Activated naive CD4-positive, alpha-beta T cell (primary cell): Measurements from ENCODE around the gene TGIF1.
"Not testable (repeated sequence)": the region's sequence is repeated elsewhere in the genome, so short reads cannot be mapped to it uniquely, and the experiment has no call there.

Experiments
- DNase-seq, 4 experiments: peaks; one replicate each; lab custom pipeline; 2025; lab: John Stamatoyannopoulos, UW

Gene TGIF1

DNA sequence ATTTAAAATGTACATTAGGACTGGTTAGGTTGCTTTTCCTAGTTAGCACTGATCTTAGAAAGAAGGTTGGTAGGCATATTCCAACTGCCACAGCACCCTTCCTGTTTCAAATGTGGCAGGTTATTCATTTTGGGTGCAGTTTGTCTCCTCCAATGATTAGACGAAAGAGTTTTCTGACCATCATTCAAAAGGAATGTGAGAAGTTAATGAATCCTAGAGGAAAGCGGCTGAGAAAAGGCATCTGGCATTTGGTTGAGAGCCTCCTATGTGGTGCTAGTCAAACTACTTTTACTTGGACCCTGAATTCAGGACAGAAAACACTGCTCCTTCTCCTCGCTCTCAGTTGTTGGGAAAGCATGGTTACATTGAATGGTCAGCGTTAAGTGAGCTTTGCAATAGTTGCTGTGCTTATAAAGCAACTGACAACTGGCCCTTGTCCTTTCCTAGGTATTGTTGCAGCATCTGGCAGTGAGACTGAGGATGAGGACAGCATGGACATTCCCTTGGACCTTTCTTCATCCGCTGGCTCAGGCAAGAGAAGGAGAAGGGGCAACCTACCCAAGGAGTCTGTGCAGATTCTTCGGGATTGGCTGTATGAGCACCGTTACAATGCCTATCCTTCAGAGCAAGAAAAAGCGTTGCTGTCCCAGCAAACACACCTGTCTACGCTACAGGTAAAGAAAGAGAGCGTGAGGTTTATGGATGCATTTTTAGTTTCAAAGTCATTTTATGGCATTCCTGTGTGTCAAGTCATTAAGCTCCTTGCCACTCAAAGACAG is 6.1 kb downstream of the TGIF1 start:
- no peak for DNase-seq

GRCh38 chr18:3456686-3457069 is 6.7 kb downstream of the TGIF1 start:
- DNase-seq: no peak

- DNase-seq: no peak
Observed at GRCh38 chr18:3457261-3457724, 7.3 kb downstream of the TGIF1 start.

GRCh38 chr18:3458378-3458777 is 8.4 kb downstream of the TGIF1 start:
- DNase-seq: no peak

DNA sequence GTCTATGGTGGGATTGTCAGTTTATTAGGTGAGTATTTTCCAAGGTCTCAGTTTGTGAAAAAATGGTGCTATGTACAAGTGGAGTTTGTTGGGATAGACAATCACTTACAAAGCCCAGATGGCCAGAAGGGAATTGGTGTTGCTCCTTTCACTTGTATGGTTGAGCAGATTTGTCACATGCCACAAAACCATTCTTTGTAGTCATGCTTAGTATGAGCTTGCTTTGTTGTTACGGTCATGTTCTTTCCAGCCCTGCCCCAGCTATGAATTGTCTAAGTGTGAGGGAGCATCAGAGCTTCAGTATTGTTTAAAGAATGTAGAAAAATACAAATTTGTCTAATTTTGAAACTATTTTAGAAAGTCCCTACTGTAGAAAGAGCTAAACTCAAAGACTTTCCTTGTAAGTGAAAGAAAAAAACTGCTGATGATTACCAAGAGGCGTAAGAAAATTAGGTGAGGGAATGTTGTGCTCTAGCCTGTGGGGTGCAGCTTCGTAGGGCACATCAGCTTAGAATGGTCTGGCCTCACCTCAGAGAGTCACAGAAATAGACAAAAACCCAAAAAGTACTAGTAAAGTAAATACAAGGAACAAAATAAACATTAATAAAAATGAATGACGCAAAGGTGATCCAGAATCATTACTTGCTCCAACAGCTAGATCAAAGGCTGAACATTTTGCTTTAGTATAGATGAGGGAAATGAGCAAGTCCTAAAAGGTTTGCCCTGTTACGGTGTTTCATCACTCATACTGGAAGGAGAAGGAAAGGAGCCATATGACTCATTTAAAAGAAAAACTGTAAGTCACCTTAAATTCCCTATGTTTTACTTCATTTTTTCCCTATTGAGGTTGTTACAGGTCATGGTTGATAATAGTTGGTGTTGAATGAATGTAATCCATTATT is 9.2 kb downstream of the TGIF1 start:
- no peak for DNase-seq

- DNase-seq: no peak
Observed at GRCh38 chr18:3460823-3461398, 10.9 kb downstream of the TGIF1 start.

DNA sequence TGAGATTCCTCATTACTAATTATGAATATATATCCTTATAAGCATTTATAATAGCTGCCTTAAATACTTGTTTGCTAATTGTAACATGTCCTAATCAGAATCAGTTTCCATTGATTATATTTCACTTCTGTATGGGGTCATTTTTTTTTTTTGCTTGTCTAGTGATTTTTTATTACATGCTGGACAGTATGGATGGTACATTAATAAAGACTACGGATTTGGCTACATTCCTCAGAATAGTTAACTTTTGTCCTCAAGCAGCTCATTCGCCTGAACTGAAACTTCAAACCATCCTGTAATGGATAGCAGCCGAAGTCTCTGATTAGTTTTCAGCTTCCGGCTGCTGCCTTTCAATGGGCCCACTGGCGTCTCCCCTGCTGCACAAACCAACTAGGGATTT is 11.7 kb downstream of the TGIF1 start:
- DNase-seq: no peak

DNA sequence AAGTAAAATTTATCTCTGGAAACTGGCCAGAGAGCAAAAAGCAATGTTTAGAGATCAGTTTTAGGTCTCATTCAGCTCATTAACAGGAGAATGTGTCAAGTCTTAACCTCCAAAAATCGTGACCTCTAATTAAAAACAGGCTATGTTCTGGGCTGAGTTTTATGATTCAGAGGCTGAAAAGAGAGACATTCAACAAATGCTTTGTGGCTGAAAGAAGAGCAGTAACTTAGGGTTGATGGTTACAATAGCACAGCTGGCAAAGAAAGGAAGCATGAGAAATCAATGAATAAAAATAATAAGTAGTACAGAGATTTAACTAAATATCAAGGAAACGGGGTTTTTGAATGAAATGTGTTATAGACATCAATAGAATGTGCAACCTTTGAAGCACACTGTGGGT is 13.1 kb downstream of the TGIF1 start:
- no peak for DNase-seq

DNA sequence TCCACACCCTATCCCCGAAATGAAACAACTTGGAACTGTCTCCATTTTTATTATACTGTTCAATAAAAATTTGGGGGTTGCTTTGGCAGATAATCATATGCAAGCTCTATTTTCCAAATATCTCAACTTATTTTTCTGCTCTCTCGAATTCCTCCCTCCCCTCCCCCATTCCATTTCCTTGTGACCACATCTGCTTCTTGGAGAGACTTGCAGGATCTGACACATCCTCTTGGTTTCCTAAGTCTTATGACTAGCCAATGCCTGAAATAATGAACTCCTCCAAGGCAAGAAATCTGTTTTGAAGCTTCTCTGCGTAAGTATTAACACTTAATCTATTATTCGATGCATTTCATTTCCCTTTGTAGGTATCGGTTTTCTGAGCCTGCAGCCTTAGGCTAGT is 16.1 kb downstream of the TGIF1 start:
- no peak for DNase-seq

GRCh38 chr18:3466872-3467271 is 16.9 kb downstream of the TGIF1 start:
- DNase-seq: no peak

DNA sequence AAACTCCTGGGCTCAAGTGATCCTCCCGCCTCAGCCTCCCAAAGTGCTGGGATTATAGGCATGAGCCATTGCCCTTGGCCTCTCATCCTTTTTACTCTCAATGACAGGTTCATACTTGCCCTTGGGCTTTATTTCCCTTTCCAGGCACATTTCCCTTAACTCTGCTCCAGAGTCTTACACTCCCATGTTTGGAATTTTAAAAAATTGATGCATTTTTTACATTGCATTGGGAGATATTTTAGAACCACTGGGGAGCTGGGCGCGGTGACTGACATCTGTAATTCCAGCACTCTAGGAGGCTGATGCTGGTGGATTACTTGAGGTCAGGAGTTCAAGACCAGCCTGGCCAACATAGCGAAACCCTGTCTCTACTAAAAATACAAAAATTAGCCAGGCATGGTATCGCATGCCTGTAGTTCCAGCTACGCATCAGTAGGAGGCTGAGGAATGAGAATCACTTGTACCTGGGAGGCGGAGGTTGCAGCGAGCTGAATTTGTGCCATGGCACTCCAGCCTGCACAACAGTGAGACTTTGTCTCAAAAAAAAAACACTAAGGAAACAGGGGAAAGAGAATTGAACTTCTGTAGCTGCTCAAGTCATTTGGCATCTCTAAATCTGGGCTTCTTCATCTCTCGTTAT is 18.2 kb downstream of the TGIF1 start:
- DNase-seq: no peak

- DNase-seq: no peak
Observed at GRCh38 chr18:3468833-3469232, 18.9 kb downstream of the TGIF1 start.

GRCh38 chr18:3471141-3471648 is 21.2 kb downstream of the TGIF1 start:
- no peak for DNase-seq

DNA sequence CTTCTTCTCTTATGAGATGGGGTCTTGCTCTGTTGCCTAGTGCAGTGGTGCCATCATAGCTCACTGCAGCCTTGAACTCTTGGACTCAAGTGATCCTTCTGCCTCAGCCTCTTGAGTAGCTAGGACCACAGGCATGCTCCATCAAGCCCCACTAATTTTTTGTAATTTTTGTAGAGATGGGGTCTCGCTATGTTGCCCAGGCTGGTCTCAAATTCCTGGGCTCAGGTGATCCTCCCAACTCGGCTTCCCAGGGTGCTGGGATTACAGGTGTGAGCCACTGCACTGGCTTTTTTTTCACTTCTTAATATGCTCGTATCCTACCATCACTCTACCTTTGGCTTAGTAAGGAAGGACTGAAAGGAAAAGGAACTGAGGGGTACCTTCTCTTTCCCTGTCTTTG is 22.1 kb downstream of the TGIF1 start:
- DNase-seq: not testable (repeated sequence)

- DNase-seq: no peak
Observed at GRCh38 chr18:3472681-3473544, 22.9 kb downstream of the TGIF1 start.

GRCh38 chr18:3478262-3478978 is 28.4 kb downstream of the TGIF1 start:
- DNase-seq: no peak

GRCh38 chr18:3479978-3480509 is 30.1 kb downstream of the TGIF1 start:
- no peak for DNase-seq

DNA sequence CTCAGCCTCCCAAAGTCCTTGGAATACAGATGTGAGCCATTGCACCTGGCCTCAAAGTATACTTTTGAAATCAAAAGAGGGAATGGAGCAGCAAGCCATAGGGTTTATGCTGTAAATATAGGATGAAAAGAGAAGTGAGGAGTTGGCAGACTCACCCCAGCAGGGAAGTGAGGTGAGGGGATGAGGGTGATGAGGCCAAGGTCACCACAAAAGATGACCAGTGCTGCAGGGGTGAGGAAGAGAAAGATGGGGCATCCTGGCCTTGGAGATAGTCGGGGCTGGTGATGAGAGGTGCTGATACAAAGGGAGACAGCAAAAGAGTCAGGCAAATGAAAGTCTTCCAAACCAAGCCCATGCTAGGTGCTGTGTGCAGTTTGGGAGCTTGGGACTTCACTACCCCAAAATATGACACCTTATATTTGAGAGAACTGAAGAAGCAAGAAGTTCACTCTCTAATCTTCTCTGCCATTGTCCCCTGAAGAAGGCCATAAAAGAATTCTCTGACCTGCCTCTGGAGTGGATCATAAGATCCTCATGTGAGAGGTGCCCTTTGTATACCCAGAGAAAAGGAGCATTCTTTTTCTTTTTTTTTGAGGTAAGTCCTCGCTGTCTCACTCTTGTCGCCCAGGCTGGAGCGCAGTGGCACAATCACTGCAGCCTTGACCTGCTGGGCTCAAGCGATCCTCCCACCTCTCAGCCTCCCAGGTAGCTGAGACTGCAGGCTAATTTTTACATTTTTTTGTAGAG is 31.0 kb downstream of the TGIF1 start:
- DNase-seq: no peak

DNA sequence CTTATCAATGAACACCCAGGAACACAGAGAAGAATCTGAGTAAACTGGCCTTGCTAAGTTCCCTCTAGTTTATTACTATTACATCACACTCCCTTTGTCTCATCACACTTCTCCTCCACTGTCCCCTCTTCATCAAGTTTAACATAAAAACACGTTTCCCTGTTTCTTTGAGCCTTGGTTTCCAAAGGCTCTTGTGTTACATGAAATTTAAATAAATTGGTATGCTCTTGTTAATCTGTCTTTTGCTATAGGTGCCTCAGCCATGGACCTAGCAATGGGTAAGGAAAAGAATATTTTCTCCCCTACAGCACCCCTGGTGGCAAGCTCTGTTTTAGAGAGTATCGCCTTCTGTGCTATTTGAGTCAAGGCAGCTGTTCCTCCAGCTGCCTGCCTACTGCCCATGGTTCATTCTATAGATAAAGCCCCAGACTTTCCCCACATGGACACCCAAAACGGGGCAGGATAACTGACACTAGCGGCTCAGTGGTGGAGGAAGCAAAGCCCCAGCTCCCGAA is 31.8 kb downstream of the TGIF1 start:
- no peak for DNase-seq
